ENCODE results near the gene AFAP1. TPM values are rescaled to one million over a fixed set of nuclear protein-coding genes. Genes with fewer than 3 reads are reported as not detected.

The AFAP1 gene
- total and polyA plus RNA-seq, 2 donors (not counting 3 experiments of a cell fraction or from before 2014, with no cell fraction given): 32.3 to 103 TPM

- no peaks in the 10 kb centered on the region for H4K20me1 ChIP-seq (replicated peaks; ENCODE audit: control insufficient read depth, extremely low read depth, insufficient read depth, low read length)
- DNase-seq (ENCODE audit: low read depth, low spot score) (no peak), FAIRE-seq (no peak)
- ChIA-PET CTCF (interaction anchor here (0.8 to 2.8 kb wide), 12 partner anchors 11 to 226 kb away, joined by 3 to 24 read pairs (median 4); no protein-coding TSS in a partner anchor), POLR2A (no interaction called here)
- no peak overlapping the region for H3K27ac ChIP-seq (ENCODE audit: insufficient read depth, low read depth, low read length)
- H3K9me3 ChIP-seq (replicated peaks; ENCODE audit: control insufficient read depth, insufficient read depth, low read length): no peaks in the 10 kb centered on the region
- no peak overlapping the region for H3K9ac ChIP-seq (replicated peaks; ENCODE audit: extremely low read depth, insufficient read depth, low read length)
- H3K4me3 ChIP-seq (replicated peaks in 1 of 3; ENCODE audit: insufficient read depth in 1 of 3, low read depth in 1 of 3, low read length in 3 of 3): no peak overlapping the region
- H3K27me3 ChIP-seq (ENCODE audit: control insufficient read depth in 2 of 2, insufficient read depth in 2 of 2, low read length in 2 of 2): no peaks in the 10 kb centered on the region
- H3K79me2 ChIP-seq (ENCODE audit: control insufficient read depth, insufficient read depth, low read length): peaks cover 3% of the 10 kb centered on the region
- no peak for TF ChIP-seq FOS (IDR thresholded peaks at IDR 0.05; ENCODE audit: borderline replicate concordance, insufficient read depth, low read length)
- TF ChIP-seq EZH2 (IDR thresholded peaks at IDR 0.05; ENCODE audit: borderline replicate concordance, low read depth, low read length, severe bottlenecking): no peak
- TF ChIP-seq JUN (IDR thresholded peaks at IDR 0.05; ENCODE audit: borderline replicate concordance, insufficient read depth, insufficient read length, low read depth): no peak
- no peak for TF ChIP-seq CTCF (IDR thresholded peaks at IDR 0.05; ENCODE audit: extremely low read depth in 1 of 2, insufficient read depth in 1 of 2, low read depth in 1 of 2, low read length in 2 of 2)
- TF ChIP-seq POLR2AphosphoS5 (IDR thresholded peaks at IDR 0.05; ENCODE audit: insufficient read depth, low read depth, low read length): no peak
- no peak for TF ChIP-seq MYC (IDR thresholded peaks at IDR 0.05; ENCODE audit: low read depth, low read length)
- TF ChIP-seq GATA2 (IDR thresholded peaks at IDR 0.05; ENCODE audit: insufficient read depth, insufficient read length, low read depth, low read length): no peak
- intact Hi-C loops (cut with micrococcal nuclease): no loop called here
- dilution Hi-C loops (cut with MboI; ENCODE audit: extremely low pct_ligation_motif_present, low sequenced_read_pairs): no loop called here
- H2AFZ ChIP-seq (ENCODE audit: low read depth, low read length): no peak overlapping the region
- no peak overlapping the region for H3K4me2 ChIP-seq (ENCODE audit: insufficient read depth, low read length)
- H3K9me1 ChIP-seq (replicated peaks; ENCODE audit: control insufficient read depth, extremely low read depth, insufficient read depth, low read length): no peaks in the 10 kb centered on the region
- peaks cover 16 to 56% of the 10 kb centered on the region in 2 experiments for H3K36me3 ChIP-seq (ENCODE audit: control insufficient read depth in 2 of 2, extremely low read depth in 1 of 2, insufficient read depth in 2 of 2, low read length in 2 of 2)
- no TSS peak for BruUV-seq (replicated peaks)
- peaks cover 9% of the 10 kb centered on the region for H3K4me1 ChIP-seq (ENCODE audit: control insufficient read depth, extremely low read depth, insufficient read depth, low read length)
These were observed 177.2 kb downstream of the AFAP1 start for GRCh38 chr4:7762376-7763030.
